Muscle layer of duodenum (tissue), 2 donors: ENCODE data around the gene KRT16.
"Not testable (repeated sequence)": the region's sequence is repeated elsewhere in the genome, so short reads cannot be mapped to it uniquely, and the experiment has no call there.

Source experiments
- H3K27ac ChIP-seq: one replicate; pipeline ENCODE4 v1.7.0; 2013; ENCODE audit warnings: mild to moderate bottlenecking, low read length
- H3K27me3 ChIP-seq: one replicate; pipeline ENCODE4 v1.7.0; 2013; ENCODE audit warnings: low read depth, mild to moderate bottlenecking, control low read depth, low read length
- H3K36me3 ChIP-seq, 2 donors: one replicate each; pipeline ENCODE4 v1.7.0; 2013; ENCODE audit warnings: low read length in 2 of 2, control low read depth in 1 of 2, mild to moderate bottlenecking in 1 of 2; ENCODE audit not compliant: insufficient read depth in 2 of 2, control insufficient read depth in 1 of 2
- H3K4me1 ChIP-seq, 2 donors: one replicate each; pipeline ENCODE4 v1.7.0; 2013; ENCODE audit warnings: low read length in 2 of 2, mild to moderate bottlenecking in 2 of 2, control low read depth in 1 of 2, moderate library complexity in 1 of 2; ENCODE audit not compliant: insufficient read depth in 2 of 2, control insufficient read depth in 1 of 2
- H3K4me3 ChIP-seq, 2 donors: one replicate each; pipeline ENCODE4 v1.7.0; 2013; ENCODE audit warnings: low read length in 2 of 2, low read depth in 1 of 2, mild to moderate bottlenecking in 1 of 2
- H3K9me3 ChIP-seq, 2 donors: one replicate each; pipeline ENCODE4 v1.7.0; 2013; ENCODE audit warnings: low read length in 2 of 2, control low read depth in 1 of 2, mild to moderate bottlenecking in 1 of 2; ENCODE audit not compliant: control insufficient read depth in 1 of 2
- donor health status: healthy.

The KRT16 gene

DNA sequence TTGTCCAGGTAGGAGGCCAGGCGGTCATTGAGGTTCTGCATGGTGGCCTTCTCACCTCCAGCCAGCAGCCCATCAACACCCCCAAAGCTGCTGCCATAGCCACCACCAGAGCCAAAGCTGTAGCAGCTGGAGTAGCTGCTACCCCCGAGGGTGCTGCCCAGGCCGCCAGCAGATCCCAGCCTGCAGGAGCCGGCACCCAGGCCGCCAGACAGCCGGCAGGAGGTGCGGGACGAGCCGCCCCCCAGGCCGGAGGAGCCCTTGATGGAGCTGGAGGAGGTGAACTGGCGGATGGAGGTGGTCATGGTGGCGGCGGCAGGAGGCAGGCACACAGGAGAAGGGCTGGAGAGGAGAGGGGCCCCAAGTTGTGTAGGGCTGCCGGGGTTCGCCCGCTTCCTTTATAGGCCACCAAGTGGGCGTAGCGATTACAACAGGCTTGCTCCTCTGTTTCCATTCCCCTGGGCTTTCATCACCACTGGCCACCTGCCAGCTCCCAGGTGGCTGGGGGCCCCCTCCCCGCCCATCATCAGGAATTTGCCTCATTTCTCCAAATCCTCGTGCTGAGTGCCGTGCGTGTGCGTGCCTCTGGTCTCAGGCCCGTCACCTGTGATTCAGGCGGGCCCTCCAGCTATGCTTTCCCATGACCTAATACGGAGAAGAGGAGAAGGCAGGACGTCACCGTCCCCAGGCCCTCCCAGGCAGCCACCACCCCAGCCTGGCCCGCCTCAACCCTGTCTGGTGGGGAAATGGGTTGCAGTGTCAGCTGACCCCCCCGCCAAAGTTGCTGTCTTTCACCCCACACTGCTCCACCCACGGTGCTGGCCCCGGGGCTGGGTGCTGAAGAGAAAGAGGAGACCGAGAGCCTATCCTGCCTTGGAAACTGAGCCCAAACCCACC, 11.9 kb upstream of the KRT16 start, which contains the start of gene KRT17:
Gene KRT17 (minus strand): TSS at position 368 of the 894 bp plus-strand sequence. CDS start 66 bp downstream, at position 302.
- no peak within 1 kb of the TSS for H3K4me3 ChIP-seq
- no peaks in the 10 kb centered on the region for H3K4me1 ChIP-seq
- no peaks in the 10 kb centered on the region for H3K27me3 ChIP-seq
- no peak within 1 kb of the TSS for H3K27ac ChIP-seq
- H3K36me3 ChIP-seq = no peaks in the 10 kb centered on the region
- H3K9me3 ChIP-seq = no peaks in the 10 kb centered on the region

DNA sequence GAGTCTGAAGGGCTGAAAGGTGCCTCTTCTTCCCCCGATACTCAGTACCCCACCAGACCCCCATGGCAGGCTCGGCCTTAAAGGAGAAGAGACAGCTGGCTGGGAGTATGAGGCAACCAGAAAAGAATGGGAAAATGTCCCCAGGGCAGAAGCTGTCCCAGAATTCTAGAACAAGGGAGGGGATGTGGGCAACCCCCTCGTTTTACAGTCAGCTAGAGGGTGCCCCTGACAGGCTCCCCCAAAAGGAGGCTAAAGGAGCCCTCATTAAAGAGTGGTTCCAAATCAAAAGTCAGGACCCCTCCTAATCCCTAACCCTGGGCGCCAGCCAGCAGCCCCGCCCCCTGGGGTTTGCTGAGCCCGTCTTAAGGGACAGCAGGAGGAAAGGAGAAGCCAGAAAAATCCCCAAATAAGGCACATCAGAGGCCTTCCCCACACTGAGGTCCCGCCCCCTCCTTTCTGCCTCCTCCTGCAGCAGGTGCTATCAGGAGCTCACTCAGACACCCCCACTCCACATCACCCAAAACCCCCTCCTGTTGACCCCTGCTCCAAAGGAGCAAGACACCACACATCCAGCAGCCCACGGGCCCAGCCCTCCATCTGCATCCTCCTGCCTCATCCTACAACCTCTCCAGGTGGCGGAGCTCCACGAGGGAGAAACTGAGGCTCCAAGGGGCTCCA, 10.8 kb upstream of the KRT16 start:
- not testable (repeated sequence) for H3K9me3 ChIP-seq, H3K4me1 ChIP-seq, H3K27ac ChIP-seq, H3K4me3 ChIP-seq, H3K36me3 ChIP-seq, H3K27me3 ChIP-seq

DNA sequence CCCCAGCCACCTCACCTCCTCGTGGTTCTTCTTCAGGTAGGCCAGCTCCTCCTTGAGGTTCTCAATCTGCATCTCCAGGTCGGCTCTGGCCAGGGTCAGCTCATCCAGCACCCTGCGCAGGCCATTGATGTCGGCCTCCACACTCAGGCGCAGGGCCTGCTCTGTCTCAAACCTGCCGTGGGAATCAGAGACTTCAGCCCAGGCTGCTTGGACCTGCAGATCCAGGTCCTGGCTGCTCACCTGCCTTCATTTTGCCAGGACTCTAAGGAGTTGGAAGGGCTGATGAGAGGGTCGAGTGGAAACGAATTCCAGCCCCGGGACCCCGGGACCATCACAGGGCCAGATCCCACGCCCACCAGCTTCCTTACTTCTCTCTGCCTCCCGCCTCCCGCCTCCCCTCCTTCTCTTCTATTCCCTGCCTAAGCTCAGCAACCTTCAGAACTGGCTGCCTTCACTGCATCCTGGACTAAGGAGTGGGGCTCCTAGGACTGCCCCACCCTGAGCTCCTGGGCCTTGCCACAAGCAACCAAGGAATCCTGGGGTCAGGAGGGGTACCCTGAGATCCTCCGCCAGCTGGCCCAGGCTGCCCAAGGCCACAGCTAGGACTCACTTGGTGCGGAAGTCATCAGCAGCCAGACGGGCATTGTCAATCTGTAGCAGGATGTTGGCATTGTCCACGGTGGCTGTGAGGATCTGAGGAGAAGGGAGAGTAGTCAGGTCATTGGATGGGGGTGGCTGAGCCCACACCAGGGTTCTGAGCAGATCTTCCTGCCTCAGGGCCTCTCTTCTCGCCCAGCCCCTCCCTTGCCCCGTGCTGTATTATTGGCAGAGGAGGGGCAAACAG, 10.0 kb upstream of the KRT16 start:
- H3K27me3 ChIP-seq, H3K9me3 ChIP-seq, H3K27ac ChIP-seq, H3K36me3 ChIP-seq, H3K4me3 ChIP-seq, H3K4me1 ChIP-seq: not testable (repeated sequence)

DNA sequence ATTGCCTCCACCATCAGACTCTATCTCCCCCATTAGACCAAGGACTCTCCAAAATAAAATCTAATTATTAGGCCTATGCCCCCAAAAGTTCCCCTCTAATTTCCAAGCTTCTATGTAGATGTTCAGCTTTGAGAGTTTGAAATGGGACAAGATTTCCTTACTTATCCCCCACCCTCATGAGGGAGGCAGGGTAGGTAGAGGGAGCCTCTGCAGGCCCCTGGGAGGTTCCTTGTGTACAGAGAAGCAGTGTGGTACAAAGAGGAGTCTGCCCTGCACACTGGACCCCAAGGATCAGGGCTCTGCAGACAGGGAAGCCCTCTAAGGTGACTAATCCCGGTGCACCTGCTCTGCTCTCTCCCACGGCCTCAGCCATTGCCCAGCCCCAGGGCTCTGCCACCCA, 9.3 kb upstream of the KRT16 start:
- Histone ChIP-seq H3K27me3 (no peaks in the 10 kb centered on the region), H3K36me3 (no peaks in the 10 kb centered on the region), H3K27ac (no peak overlapping the region), H3K4me3 (no peak overlapping the region), H3K4me1 (no peaks in the 10 kb centered on the region), H3K9me3 (no peaks in the 10 kb centered on the region)

DNA sequence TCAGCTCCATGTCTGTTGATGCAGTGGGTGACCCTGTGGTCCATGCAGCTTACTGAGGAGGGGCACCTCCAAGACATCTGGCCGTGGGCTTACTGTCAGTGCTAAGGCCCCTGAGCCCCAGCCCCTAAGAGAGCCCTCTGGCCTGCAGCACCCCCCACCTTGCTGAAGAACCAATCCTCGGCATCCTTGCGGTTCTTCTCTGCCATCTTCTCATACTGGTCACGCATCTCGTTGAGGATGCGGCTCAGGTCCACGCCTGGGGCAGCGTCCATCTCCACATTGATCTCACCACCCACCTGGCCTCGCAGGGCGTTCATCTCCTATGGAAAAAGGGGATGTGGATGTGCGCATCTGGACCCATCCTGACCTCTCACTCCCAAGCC, 8.9 kb upstream of the KRT16 start:
- H3K27me3 ChIP-seq, H3K9me3 ChIP-seq, H3K4me1 ChIP-seq, H3K36me3 ChIP-seq, H3K4me3 ChIP-seq, H3K27ac ChIP-seq: not testable (repeated sequence)

DNA sequence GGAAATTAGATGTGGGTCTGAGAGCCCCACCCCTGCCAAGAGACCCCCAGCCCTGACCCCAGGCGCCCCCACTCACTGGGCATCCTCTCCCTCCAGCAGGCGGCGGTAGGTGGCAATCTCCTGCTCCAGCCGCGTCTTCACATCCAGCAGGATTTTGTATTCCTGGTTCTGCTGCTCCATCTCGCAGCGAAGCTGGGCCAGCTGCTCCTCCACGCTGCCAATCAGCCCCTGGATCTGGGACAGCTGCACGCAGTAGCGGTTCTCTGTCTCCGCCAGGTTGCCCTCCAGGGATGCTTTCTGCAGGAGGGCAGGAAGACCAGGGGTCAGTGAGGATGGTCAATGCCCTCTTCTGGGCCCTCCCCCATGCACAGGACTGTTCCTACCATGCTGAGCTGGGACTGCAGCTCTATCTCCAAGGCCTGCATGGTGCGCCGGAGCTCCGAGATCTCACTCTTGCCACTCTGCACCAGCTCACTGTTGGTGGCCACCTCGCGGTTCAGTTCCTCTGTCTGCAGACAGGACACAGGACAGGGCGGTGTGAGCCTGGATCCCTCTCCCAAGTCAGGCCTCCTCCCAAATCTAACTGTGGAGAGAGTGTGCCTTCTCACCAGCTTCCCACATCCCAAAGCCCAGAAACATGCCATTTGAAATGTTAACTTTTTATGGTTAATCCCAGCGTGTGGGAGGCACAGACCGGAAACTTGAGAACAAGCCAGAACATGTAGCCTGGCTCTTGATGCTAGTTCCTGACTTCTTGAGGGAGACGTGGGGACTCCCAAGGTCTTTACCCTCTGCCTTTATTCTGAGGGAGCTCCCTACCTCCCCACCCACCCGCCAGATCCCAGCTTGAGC, 8.2 kb upstream of the KRT16 start:
- no peaks in the 10 kb centered on the region for H3K9me3 ChIP-seq
- no peaks in the 10 kb centered on the region for H3K36me3 ChIP-seq
- H3K27me3 ChIP-seq = no peaks in the 10 kb centered on the region
- no peaks in the 10 kb centered on the region for H3K4me1 ChIP-seq
- H3K4me3 ChIP-seq = no peak overlapping the region
- H3K27ac ChIP-seq = no peak overlapping the region

DNA sequence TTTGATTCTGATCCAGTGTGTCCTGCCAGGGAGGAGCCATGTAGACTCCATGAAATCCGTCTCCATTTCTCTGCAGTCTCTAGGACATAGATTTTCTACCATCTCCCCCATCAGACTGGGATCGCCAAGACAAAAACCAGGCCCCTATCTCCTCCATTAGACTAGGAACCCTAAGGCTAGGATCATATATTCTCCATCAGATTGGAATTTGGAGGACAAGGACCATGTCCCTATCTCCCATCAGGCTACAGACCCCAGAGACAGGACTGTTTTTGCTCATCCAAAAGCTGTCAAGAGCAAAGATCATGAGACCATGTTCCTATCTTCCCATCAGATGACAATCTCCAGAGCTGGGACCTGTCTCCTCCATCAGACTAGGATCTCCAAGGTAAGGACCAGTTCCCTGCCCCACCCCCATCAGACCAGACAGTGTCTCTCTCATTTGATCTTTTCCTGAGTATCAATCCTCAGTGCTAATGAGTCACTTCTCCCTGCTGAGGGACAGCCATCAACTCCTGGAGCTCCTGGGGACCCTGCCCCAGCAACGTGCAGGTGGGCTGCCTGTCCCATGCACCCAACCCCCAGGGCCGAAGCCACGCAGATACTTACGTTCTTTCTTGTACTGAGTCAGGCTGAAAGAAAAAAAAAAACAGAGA, 7.5 kb upstream of the KRT16 start:
- not testable (repeated sequence) for H3K4me1 ChIP-seq, H3K27ac ChIP-seq, H3K27me3 ChIP-seq, H3K36me3 ChIP-seq, H3K9me3 ChIP-seq, H3K4me3 ChIP-seq

DNA sequence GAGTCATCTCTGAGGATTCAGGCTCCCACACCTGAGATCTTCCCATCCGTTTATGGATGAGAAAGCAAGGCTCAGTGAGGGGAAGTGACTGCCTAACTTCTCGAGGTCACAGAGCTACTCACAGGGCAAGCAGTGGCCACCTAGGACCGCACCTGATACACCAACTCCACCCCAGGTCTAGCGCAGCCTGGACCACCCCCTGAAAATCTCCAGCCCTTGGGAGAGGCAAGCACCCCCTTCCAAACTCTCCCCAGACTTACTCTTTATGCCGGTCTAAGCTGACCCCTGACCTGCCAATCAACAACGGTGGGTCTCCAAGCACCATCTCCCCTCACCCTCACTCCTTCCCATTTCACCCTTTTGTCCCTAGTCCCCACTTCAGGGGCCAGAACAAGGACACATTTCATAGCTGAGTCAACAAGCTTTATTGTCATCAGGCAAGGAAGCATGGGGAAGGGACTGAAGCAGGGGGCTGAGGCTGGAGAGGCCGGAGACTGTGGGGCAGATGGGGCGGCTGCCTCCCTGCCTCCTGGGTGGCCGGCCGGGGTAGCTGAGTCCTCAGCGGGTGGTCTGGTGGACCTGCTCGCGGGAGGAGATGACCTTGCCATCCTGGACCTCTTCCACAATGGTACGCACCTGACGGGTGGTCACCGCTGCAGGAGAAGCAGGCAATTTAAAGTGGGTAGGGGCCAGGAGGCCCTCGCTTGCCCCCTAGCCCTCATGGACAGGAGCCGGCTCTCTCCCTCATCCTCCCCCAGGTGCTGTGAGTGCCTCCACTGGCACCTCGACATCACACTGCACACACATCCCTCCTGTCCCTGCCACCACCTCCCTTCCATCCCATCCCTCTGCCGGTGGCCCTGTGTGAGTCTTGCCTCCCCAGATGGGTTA, 6.7 kb upstream of the KRT16 start:
- H3K4me3 ChIP-seq = no peak overlapping the region

DNA sequence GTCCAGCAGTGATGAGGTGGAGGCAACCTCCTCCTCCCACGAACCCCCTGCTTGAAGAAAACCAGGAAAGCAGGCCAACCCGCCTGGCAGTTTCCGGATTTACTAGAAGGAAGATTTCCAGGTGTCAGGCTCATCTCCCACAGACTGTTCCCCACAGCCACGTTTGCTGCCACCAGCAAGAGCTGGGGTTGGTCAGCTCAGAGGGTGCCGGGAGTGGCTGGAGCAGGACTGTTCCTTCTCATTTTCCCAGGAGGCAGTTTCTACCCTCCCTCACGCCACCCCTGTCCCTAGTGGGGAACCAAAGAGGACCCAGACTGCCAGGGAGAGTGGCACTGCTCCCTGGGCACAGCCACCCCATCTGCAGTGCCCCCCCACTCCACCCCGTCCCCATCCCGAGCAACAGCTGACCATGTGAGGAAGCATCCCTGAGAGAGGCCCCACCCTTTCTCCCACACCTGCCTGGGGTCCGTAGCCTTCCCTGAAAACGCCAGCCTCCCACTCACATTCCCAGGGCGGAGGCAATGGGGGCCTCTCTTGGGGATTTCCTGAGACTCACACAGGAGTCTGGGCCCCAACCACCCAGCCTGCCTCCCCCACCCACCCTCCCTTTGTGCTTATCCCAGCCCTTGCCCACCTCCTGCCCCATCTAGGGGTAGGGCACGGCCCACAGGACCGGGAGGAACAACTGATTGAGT, 5.9 kb upstream of the KRT16 start:
- H3K9me3 ChIP-seq = no peaks in the 10 kb centered on the region
- H3K4me1 ChIP-seq = no peaks in the 10 kb centered on the region
- H3K27me3 ChIP-seq = no peaks in the 10 kb centered on the region
- H3K36me3 ChIP-seq = no peaks in the 10 kb centered on the region
- H3K27ac ChIP-seq = no peak overlapping the region
- H3K4me3 ChIP-seq = no peak overlapping the region

More for the DNA sequence above, 6.7 kb upstream of the KRT16 start:
- Histone ChIP-seq H3K9me3 (no peaks in the 10 kb centered on the region), H3K36me3 (no peaks in the 10 kb centered on the region), H3K4me1 (no peaks in the 10 kb centered on the region), H3K27me3 (no peaks in the 10 kb centered on the region), H3K27ac (no peak overlapping the region)
